ENCODE results near the gene PTPN21.
A peak's percentile ranks its signal among the peaks of the same experiment; 100 is the strongest.

PTPN21 gene

GRCh38 chr14:88422919-88423650 is 131.7 kb downstream of the PTPN21 start:
- no peak for TF ChIP-seq CTCF (IDR thresholded peaks at IDR 0.05; ENCODE audit: low read length, missing control alignments)
- DNase-seq (ENCODE audit: low read depth) = peak; percentile 33

GRCh38 chr14:88422047-88422446 is 132.8 kb downstream of the PTPN21 start:
- no peak for DNase-seq (ENCODE audit: low read depth)
- H3K4me3 ChIP-seq (replicated peaks; ENCODE audit: low read depth, low read length) = no peak overlapping the region
- TF ChIP-seq CTCF (IDR thresholded peaks at IDR 0.05; ENCODE audit: low read length, missing control alignments) = no peak

More at GRCh38 chr14:88422919-88423650, 131.7 kb downstream of the PTPN21 start:
- no peak overlapping the region for H3K4me3 ChIP-seq (replicated peaks; ENCODE audit: low read depth, low read length)

- no peak for TF ChIP-seq CTCF (IDR thresholded peaks at IDR 0.05; ENCODE audit: low read length, missing control alignments)
- DNase-seq (ENCODE audit: low read depth) = peak; percentile 21
- no peak overlapping the region for H3K4me3 ChIP-seq (replicated peaks; ENCODE audit: low read depth, low read length)
These were observed 133.5 kb downstream of the PTPN21 start for GRCh38 chr14:88421286-88421685.

- H3K4me3 ChIP-seq (replicated peaks; ENCODE audit: low read depth, low read length) = no peak overlapping the region
- no peak for DNase-seq (ENCODE audit: low read depth)
- no peak for TF ChIP-seq CTCF (IDR thresholded peaks at IDR 0.05; ENCODE audit: low read length, missing control alignments)
These were observed 134.6 kb downstream of the PTPN21 start for GRCh38 chr14:88420187-88420586.

GRCh38 chr14:88417594-88417993 is 137.2 kb downstream of the PTPN21 start:
- H3K4me3 ChIP-seq (replicated peaks; ENCODE audit: low read depth, low read length) = no peak overlapping the region
- TF ChIP-seq CTCF (IDR thresholded peaks at IDR 0.05; ENCODE audit: low read length, missing control alignments) = no peak
- DNase-seq (ENCODE audit: low read depth) = no peak

Measured in fibroblast of pulmonary artery (primary cell).